Adrenal gland (tissue), 12 donors: ENCODE data around the gene SLC6A4. TPM values are rescaled to one million over a fixed set of nuclear protein-coding genes. Genes with fewer than 3 reads are reported as not detected.

ENCODE experiments used
- DNase-seq, 7 donors: peaks; one replicate each; pipeline ENCODE4 v3.0.0-alpha.2; 2019 to 2020
- H3K27ac ChIP-seq, 5 donors: fragments of 200-600 bp; sonication (generic) in 4 of 5; 1 replicate in 3 of 5; 2 replicates in 2 of 5; pipeline versions ENCODE4 v1.5.1 to v1.8.0; 2016 to 2020; ENCODE audit warnings: mild to moderate bottlenecking in 1 of 5
- H3K27me3 ChIP-seq: fragments of 200-600 bp; 2 replicates; pipeline ENCODE4 v1.8.0; 2021
- H3K36me3 ChIP-seq, 2 donors: fragments of 200-600 bp; replicated peaks in 1 of 2; 1 replicate in 1 of 2; 2 replicates in 1 of 2; pipeline versions ENCODE4 v1.5.1 to v1.8.0; 2018 to 2022
- H3K4me1 ChIP-seq, 2 donors: fragments of 200-600 bp; replicated peaks in 1 of 2; 1 replicate in 1 of 2; 2 replicates in 1 of 2; pipeline versions ENCODE4 v1.5.1 to v1.8.0; 2018 to 2021
- H3K4me3 ChIP-seq, 4 donors: fragments of 200-600 bp; sonication (generic) in 3 of 4; one replicate each; pipeline ENCODE4 v1.5.1; 2016 to 2018
- H3K9me3 ChIP-seq, 3 donors: fragments of 200-600 bp; sonication (generic) in 1 of 3; replicated peaks in 1 of 3; 1 replicate in 2 of 3; 2 replicates in 1 of 3; pipeline versions ENCODE4 v1.5.1 to v1.8.0; 2016 to 2021
- CTCF ChIP-seq, 6 experiments: fragments of 450-650 bp in 4 of 6; fragments of 200-600 bp in 2 of 6; sonication (generic) in 1 of 6; IDR thresholded peaks; 1 replicate in 5 of 6; 2 replicates in 1 of 6; pipeline versions ENCODE4 v1.5.1 to v1.8.0; 2016 to 2021; ENCODE audit warnings: antibody characterized with exemption in 6 of 6, mild to moderate bottlenecking in 2 of 6, moderate library complexity in 1 of 6
- POLR2A ChIP-seq, 2 donors: fragments of 450-650 bp; IDR thresholded peaks; one replicate each; pipeline ENCODE4 v1.6.1; 2017; ENCODE audit warnings: antibody characterized with exemption in 2 of 2, mild to moderate bottlenecking in 2 of 2, moderate library complexity in 1 of 2
- WGBS, 4 donors: extraction: QIAGEN DNeasy Blood & Tissue Kit in 2 of 4; methylation state at CpG; one replicate each; pipeline versions ENCODE4 v1.1.5 to v1.1.7; 2013 to 2017; 5-methylcytosine and 5-hydroxymethylcytosine counted together
- intact Hi-C, 2 donors: fragments of 100-400 bp; cut with DNase I; formaldehyde crosslinking; loops; one replicate each; pipeline versions ENCODE4 v1.14.1 to v1.15.0; 2022 to 2023
- polyA plus RNA-seq, 3 donors: library from polyadenylated mRNA; stranded (reverse); fragments of 200-250 nt in 2 of 3; fragments of 350-450 nt in 1 of 3; fragmentation: Illumina TruSeq in 1 of 3; extraction: RNeasy Lipid Tissue Mini Kit (QIAGEN cat#74804) in 1 of 3; gene quantifications; one replicate each; pipeline ENCODE4 v1.2.3, GENCODE V29; 2013 to 2014
- total RNA-seq, 9 donors: library from RNA; depleted of rRNA in 4 of 9; stranded (reverse); fragments of >200 nt in 4 of 9; fragments of 120-200 nt in 1 of 9; fragmentation: NEBNext Ultra II Directional in 1 of 9; extraction: Animal tissue kit (Norgen Biotek cat#: 25700) in 1 of 9; gene quantifications; one replicate each; pipeline versions ENCODE4 v1.1.0 to v1.2.4, GENCODE V29; 2013 to 2023
- donor health status: healthy with polysubstance abuse.
- donor health status: Bipolar disorder and iron deficiency.
- donor health status: DM: yes; HTN: yes; CAD: no.
- donor health status: DM: no; HTN: no; CAD: no.
- donor health status: DM: no; HTN: no; CAD: no.
- donor health status: DM: yes; HTN: yes; CAD: no.

The SLC6A4 gene
- total and polyA plus RNA-seq, 12 donors: 0.03 to 0.67 (median 0.17) TPM; not detected in 3

GRCh38 chr17:30234964-30235363 lies 533 bp downstream of the SLC6A4 start:
- Histone ChIP-seq H3K27me3 (peaks cover 20% of the 10 kb centered on the region), H3K4me3 (peak overlapping the region in 1 of 4 donors; percentile 44), H3K27ac (no peak overlapping the region), H3K36me3 (no peaks in the 10 kb centered on the region), H3K9me3 (no peaks in the 10 kb centered on the region), H3K4me1 (peaks cover 10 to 12% of the 10 kb centered on the region in 2 donors)
- no peak for TF ChIP-seq CTCF (IDR thresholded peaks at IDR 0.05)
- TF ChIP-seq POLR2A (IDR thresholded peaks at IDR 0.05): no peak
- 61 to 74% (median 66%) methylated on average over 9 to 12 of the region's 12 CpGs for WGBS, 4 donors
- intact Hi-C loops: no loop called here
- DNase-seq: no peak

- TF ChIP-seq CTCF (IDR thresholded peaks at IDR 0.05): no peak
- no peak for TF ChIP-seq POLR2A (IDR thresholded peaks at IDR 0.05)
- Histone ChIP-seq H3K9me3 (no peaks in the 10 kb centered on the region), H3K4me3 (no peak overlapping the region), H3K4me1 (peaks cover 10 to 12% of the 10 kb centered on the region in 2 donors), H3K36me3 (no peaks in the 10 kb centered on the region), H3K27me3 (peaks cover 20% of the 10 kb centered on the region), H3K27ac (no peak overlapping the region)
- intact Hi-C loops: no loop called here
- 80 to 90% (median 87%) methylated on average over 6 of the region's 6 CpGs for WGBS, 4 donors
- no peak for DNase-seq
Measured at GRCh38 chr17:30234296-30234695, 1.2 kb downstream of the SLC6A4 start.

- no peak overlapping the region for H3K27ac ChIP-seq
- H3K4me1 ChIP-seq: peaks cover 10 to 12% of the 10 kb centered on the region in 2 donors
- intact Hi-C loops: no loop called here
- WGBS, 4 donors: 75 to 82% (median 81%) methylated on average over 3 to 11 of the region's 11 CpGs
- no peak overlapping the region for H3K4me3 ChIP-seq
- no peaks in the 10 kb centered on the region for H3K36me3 ChIP-seq
- H3K9me3 ChIP-seq: no peaks in the 10 kb centered on the region
- peaks cover 18% of the 10 kb centered on the region for H3K27me3 ChIP-seq
- no peak for TF ChIP-seq CTCF (IDR thresholded peaks at IDR 0.05)
- no peak for DNase-seq
Measured at GRCh38 chr17:30232824-30233427, 2.6 kb downstream of the SLC6A4 start.

- peaks cover 11% of the 10 kb centered on the region for H3K27me3 ChIP-seq
- H3K4me3 ChIP-seq: no peak overlapping the region
- H3K27ac ChIP-seq: no peak overlapping the region
- no peaks in the 10 kb centered on the region for H3K36me3 ChIP-seq
- 81 to 84% (median 82%) methylated on average over 10 of the region's 10 CpGs for WGBS, 4 donors
- H3K4me1 ChIP-seq: peaks cover 10 to 12% of the 10 kb centered on the region in 2 donors
- DNase-seq: no peak
- intact Hi-C loops: no loop called here
- TF ChIP-seq POLR2A (IDR thresholded peaks at IDR 0.05) (no peak), CTCF (IDR thresholded peaks at IDR 0.05) (no peak)
- H3K9me3 ChIP-seq: no peaks in the 10 kb centered on the region
Measured at GRCh38 chr17:30232015-30232823, 3.3 kb downstream of the SLC6A4 start.
